ENCODE results near the gene CHD3. TPM values are rescaled to one million over a fixed set of nuclear protein-coding genes. Genes with fewer than 3 reads are reported as not detected.

The CHD3 gene
- total and polyA plus RNA-seq, 2 donors (not counting 1 experiment from before 2014, with no cell fraction given), result 68.1 to 69.1 TPM

DNA sequence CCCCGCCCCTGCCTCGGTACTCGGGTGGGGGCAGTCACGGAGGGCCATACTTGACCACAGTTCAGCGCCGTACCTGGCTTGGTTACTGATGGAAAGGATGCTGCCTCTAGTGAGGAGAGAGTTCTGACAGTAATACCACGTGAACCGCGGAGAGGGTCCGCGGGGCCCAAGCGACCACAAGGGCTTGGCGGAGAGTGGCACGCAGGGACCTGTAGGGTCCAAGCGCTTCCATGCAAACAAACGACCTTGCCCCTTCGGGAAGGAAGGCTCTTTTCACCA lies 45.4 kb upstream of the CHD3 start:
- H3K4me2 ChIP-seq (replicated peaks; ENCODE audit: low read depth, low read length, poor library complexity, severe bottlenecking), result peak overlapping the region; percentile 100
- intact Hi-C loops (cut with micrococcal nuclease), result loop anchor here (2.0 to 10.0 kb wide), 4 partner anchors 156 to 404 kb away; partner anchors contain the start of genes FXR2, TP53 and WRAP53
- peaks cover 57% of the 10 kb centered on the region for H4K20me1 ChIP-seq (ENCODE audit: control insufficient read depth, insufficient read depth, low read length, poor library complexity, severe bottlenecking)
- peaks cover 0 to 20% of the 10 kb centered on the region in 2 experiments for H3K36me3 ChIP-seq (replicated peaks in 1 of 2; ENCODE audit: control extremely low read depth in 1 of 2, control insufficient read depth in 1 of 2, extremely low read depth in 1 of 2, insufficient read depth in 2 of 2, low read length in 1 of 2)
- H3K4me3 ChIP-seq (ENCODE audit: control extremely low read depth in 1 of 5, extremely low read depth in 1 of 5, insufficient read depth in 1 of 5, low read depth in 2 of 5, low read length in 4 of 5), result peak overlapping the region; percentile 72 to 95 (median 84)
- peak overlapping the region; percentile 100 for H3K27ac ChIP-seq (ENCODE audit: low read length in 2 of 2)
- ChIA-PET CTCF (interaction anchor here (1.1 to 5.7 kb wide), 6 partner anchors 8 to 73 kb away, joined by 3 to 53 read pairs (median 6); partner anchors contain the start of genes CYB5D1, KDM6B, NAA38 and RNF227), POLR2A (interaction anchor here (0.7 to 2.7 kb wide), 3 partner anchors 10 to 156 kb away, joined by 5 to 14 read pairs (median 6); partner anchors contain the start of genes CYB5D1, NAA38 and TP53)
- H3K9me3 ChIP-seq (ENCODE audit: control extremely low read depth in 1 of 3, control insufficient read depth in 2 of 3, insufficient read depth in 1 of 3, low read length in 2 of 3), result no peaks in the 10 kb centered on the region
- Mint-ChIP-seq H3K27ac (peak overlapping the region; percentile 100), H3K27me3 (no peaks in the 10 kb centered on the region), H3K9me3 (ENCODE audit: insufficient read depth) (no peaks in the 10 kb centered on the region), H3K4me3 (peak overlapping the region; percentile 100), H3K4me1 (peaks cover 52% of the 10 kb centered on the region)
- peaks cover 31% of the 10 kb centered on the region for H3K79me2 ChIP-seq (ENCODE audit: control insufficient read depth, insufficient read depth, low read length)
- ATAC-seq (ENCODE audit: low read depth), result no peak
- H3K27me3 ChIP-seq (replicated peaks in 1 of 4; ENCODE audit: control extremely low read depth in 1 of 4, control insufficient read depth in 3 of 4, insufficient read depth in 4 of 4, low read length in 3 of 4), result no peaks in the 10 kb centered on the region
- H3K4me1 ChIP-seq (ENCODE audit: control insufficient read depth in 2 of 2, insufficient read depth in 2 of 2, low read length in 2 of 2), result peaks cover 30 to 62% of the 10 kb centered on the region in 2 donors
- TF ChIP-seq EZH2 (IDR thresholded peaks at IDR 0.05; ENCODE audit: borderline replicate concordance, insufficient read depth, low read depth, low read length, poor library complexity, severe bottlenecking), result no peak
- TF ChIP-seq, protein P1, sequence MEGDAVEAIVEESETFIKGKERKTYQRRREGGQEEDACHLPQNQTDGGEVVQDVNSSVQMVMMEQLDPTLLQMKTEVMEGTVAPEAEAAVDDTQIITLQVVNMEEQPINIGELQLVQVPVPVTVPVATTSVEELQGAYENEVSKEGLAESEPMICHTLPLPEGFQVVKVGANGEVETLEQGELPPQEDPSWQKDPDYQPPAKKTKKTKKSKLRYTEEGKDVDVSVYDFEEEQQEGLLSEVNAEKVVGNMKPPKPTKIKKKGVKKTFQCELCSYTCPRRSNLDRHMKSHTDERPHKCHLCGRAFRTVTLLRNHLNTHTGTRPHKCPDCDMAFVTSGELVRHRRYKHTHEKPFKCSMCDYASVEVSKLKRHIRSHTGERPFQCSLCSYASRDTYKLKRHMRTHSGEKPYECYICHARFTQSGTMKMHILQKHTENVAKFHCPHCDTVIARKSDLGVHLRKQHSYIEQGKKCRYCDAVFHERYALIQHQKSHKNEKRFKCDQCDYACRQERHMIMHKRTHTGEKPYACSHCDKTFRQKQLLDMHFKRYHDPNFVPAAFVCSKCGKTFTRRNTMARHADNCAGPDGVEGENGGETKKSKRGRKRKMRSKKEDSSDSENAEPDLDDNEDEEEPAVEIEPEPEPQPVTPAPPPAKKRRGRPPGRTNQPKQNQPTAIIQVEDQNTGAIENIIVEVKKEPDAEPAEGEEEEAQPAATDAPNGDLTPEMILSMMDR (IDR thresholded peaks at IDR 0.05), result no peak
- under 1% methylated on average over 13 of the region's 17 CpGs for WGBS (ENCODE audit: insufficient coverage)
- H3K9ac ChIP-seq (ENCODE audit: low read length), result peak overlapping the region; percentile 100
- no peak for DNase-seq
- no peak overlapping the region for H2AFZ ChIP-seq (ENCODE audit: insufficient read depth, low read depth, low read length, poor library complexity, severe bottlenecking)

Measured in B cell (primary cell).